ENCODE results near the gene HAO2. TPM values are rescaled to one million over a fixed set of nuclear protein-coding genes. Genes with fewer than 3 reads are reported as not detected.
"Not testable (repeated sequence)": the region's sequence is repeated elsewhere in the genome, so short reads cannot be mapped to it uniquely, and the experiment has no call there.

HAO2 gene
- total RNA-seq, 1 experiment from 2014 or later, result 0.13 TPM

DNA sequence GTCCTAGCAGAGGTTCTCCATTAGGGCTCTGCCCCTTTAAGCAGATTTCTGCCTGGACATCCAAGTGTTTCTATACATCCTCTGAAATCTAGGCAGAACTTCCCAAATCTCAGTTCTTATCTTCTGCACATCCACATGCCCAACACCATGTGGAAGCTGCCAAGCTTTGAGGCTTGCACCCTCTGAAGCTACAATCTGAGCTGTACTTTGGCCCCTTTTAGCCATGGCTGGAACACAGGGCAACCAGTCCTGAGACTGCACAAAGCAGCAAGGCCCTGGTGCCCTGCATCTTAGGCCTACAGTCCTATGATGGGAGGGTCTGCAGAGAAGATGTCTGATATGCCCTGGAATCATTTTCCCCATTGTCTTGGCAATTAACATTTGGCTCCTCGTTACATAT, 8.0 kb downstream of the HAO2 start:
- Histone ChIP-seq H3K9me3 (ENCODE audit: control insufficient read depth, low read depth, low read length) (no peaks in the 10 kb centered on the region), H3K14ac (ENCODE audit: insufficient read depth, low read length) (no peak overlapping the region), H3K18ac (ENCODE audit: insufficient read length, low read depth, low read length) (no peak overlapping the region), H2AK5ac (ENCODE audit: insufficient read length, low read length) (no peak overlapping the region), H4K91ac (ENCODE audit: insufficient read length, low read depth, low read length) (no peak overlapping the region), H4K8ac (replicated peaks; ENCODE audit: insufficient read length, low read depth, low read length) (no peak overlapping the region), H3K4me2 (ENCODE audit: insufficient read depth, insufficient read length, low read length) (no peak overlapping the region), H3T11ph (ENCODE audit: low read length) (no peak overlapping the region), H2BK12ac (ENCODE audit: insufficient read length, low read depth, low read length) (no peak overlapping the region), H3K9ac (ENCODE audit: extremely low read depth, insufficient read length, low read length) (no peak overlapping the region), H2AFZ (ENCODE audit: low read length) (no peak overlapping the region), H3K27ac (ENCODE audit: insufficient read length, low read depth, low read length) (no peak overlapping the region), H3K27me3 (ENCODE audit: insufficient read depth, low read length) (no peaks in the 10 kb centered on the region; the same call in 1 of the 2 replicates), H2BK5ac (ENCODE audit: insufficient read length, low read length) (no peak overlapping the region), H2BK20ac (ENCODE audit: low read depth, low read length, poor library complexity, severe bottlenecking) (no peak overlapping the region), H2BK15ac (ENCODE audit: low read depth, low read length) (no peak overlapping the region), H4K20me1 (ENCODE audit: control insufficient read depth, insufficient read depth, insufficient read length) (no peaks in the 10 kb centered on the region), H3K56ac (ENCODE audit: insufficient read length, low read depth, low read length) (no peak overlapping the region), H4K5ac (ENCODE audit: insufficient read length, low read depth, low read length) (no peak overlapping the region), H3K79me1 (ENCODE audit: insufficient read depth, low read depth, low read length, poor library complexity, severe bottlenecking) (no peaks in the 10 kb centered on the region), H3K79me2 (ENCODE audit: insufficient read depth, low read length) (no peaks in the 10 kb centered on the region), H3K23me2 (ENCODE audit: insufficient read length, low read depth, low read length, poor library complexity, severe bottlenecking) (no peaks in the 10 kb centered on the region), H3K23ac (ENCODE audit: insufficient read length, low read depth, low read length) (no peak overlapping the region), H2BK120ac (ENCODE audit: low read depth, low read length, poor library complexity, severe bottlenecking) (no peak overlapping the region), H3K4me1 (ENCODE audit: insufficient read depth, low read length) (no peaks in the 10 kb centered on the region; the same call in 1 of the 2 replicates), H3K4ac (ENCODE audit: low read depth, low read length) (no peak overlapping the region)
- Mint-ChIP-seq H3K36me3 (ENCODE audit: insufficient read depth in 1 of 3, low read depth in 3 of 3) (no peaks in the 10 kb centered on the region), H3K9me3 (peaks cover 0 to 7% of the 10 kb centered on the region in 2 experiments), H3K27me3 (ENCODE audit: low read depth) (no peaks in the 10 kb centered on the region; the same call in 1 of the 2 replicates), H3K27ac (no peak overlapping the region), H3K4me1 (peaks cover 9 to 15% of the 10 kb centered on the region in 2 experiments), H3K4me3 (no peak overlapping the region)
- TF ChIP-seq, protein P1, sequence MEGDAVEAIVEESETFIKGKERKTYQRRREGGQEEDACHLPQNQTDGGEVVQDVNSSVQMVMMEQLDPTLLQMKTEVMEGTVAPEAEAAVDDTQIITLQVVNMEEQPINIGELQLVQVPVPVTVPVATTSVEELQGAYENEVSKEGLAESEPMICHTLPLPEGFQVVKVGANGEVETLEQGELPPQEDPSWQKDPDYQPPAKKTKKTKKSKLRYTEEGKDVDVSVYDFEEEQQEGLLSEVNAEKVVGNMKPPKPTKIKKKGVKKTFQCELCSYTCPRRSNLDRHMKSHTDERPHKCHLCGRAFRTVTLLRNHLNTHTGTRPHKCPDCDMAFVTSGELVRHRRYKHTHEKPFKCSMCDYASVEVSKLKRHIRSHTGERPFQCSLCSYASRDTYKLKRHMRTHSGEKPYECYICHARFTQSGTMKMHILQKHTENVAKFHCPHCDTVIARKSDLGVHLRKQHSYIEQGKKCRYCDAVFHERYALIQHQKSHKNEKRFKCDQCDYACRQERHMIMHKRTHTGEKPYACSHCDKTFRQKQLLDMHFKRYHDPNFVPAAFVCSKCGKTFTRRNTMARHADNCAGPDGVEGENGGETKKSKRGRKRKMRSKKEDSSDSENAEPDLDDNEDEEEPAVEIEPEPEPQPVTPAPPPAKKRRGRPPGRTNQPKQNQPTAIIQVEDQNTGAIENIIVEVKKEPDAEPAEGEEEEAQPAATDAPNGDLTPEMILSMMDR (conservative IDR thresholded peaks at IDR 0.05), result no peak
- no CpG with 5 or more reads among the region's 1 CpG for WGBS (ENCODE audit: extremely low coverage, insufficient read length, low lambda C conversion rate)
- DNase-seq, result no peak

DNA sequence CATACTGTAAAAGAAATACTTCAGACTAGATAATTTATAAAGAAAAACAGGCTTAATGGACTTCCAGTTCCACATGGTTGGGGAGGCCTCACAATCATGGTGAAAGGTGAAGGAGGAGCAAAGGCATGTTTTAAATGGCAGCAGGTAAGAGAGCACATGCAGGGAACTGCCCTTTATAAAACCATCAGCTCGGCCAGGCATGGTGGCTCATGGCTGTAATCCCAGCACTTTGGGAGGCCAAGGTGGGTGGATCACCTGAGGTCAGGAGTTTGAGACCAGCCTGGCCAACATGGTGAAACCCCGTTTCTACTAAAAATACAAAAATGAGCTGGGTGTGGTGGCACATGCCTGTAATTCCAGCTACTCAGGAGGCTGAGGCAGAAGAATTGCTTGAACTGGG, 9.0 kb downstream of the HAO2 start:
- not testable (repeated sequence) for H3K27me3 Mint-ChIP-seq (ENCODE audit: low read depth)

More for the DNA sequence above, 9.0 kb downstream of the HAO2 start:
- not testable (repeated sequence) for H3K79me1 ChIP-seq (ENCODE audit: insufficient read depth, low read depth, low read length, poor library complexity, severe bottlenecking); H2BK20ac ChIP-seq (ENCODE audit: low read depth, low read length, poor library complexity, severe bottlenecking); H2BK12ac ChIP-seq (ENCODE audit: insufficient read length, low read depth, low read length); H3K9me3 Mint-ChIP-seq; H3K9ac ChIP-seq (ENCODE audit: extremely low read depth, insufficient read length, low read length); H3K23ac ChIP-seq (ENCODE audit: insufficient read length, low read depth, low read length); H4K20me1 ChIP-seq (ENCODE audit: control insufficient read depth, insufficient read depth, insufficient read length); H4K91ac ChIP-seq (ENCODE audit: insufficient read length, low read depth, low read length); H3K9me3 ChIP-seq (ENCODE audit: control insufficient read depth, low read depth, low read length); H3K23me2 ChIP-seq (ENCODE audit: insufficient read length, low read depth, low read length, poor library complexity, severe bottlenecking); H3T11ph ChIP-seq (ENCODE audit: low read length); H3K18ac ChIP-seq (ENCODE audit: insufficient read length, low read depth, low read length); H3K79me2 ChIP-seq (ENCODE audit: insufficient read depth, low read length); H2BK5ac ChIP-seq (ENCODE audit: insufficient read length, low read length); H3K4ac ChIP-seq (ENCODE audit: low read depth, low read length); H3K56ac ChIP-seq (ENCODE audit: insufficient read length, low read depth, low read length); H2BK15ac ChIP-seq (ENCODE audit: low read depth, low read length); H2AFZ ChIP-seq (ENCODE audit: low read length); H4K8ac ChIP-seq (replicated peaks; ENCODE audit: insufficient read length, low read depth, low read length); H3K27me3 ChIP-seq (ENCODE audit: insufficient read depth, low read length); H3K4me1 Mint-ChIP-seq; DNase-seq; H3K4me1 ChIP-seq (ENCODE audit: insufficient read depth, low read length); H3K14ac ChIP-seq (ENCODE audit: insufficient read depth, low read length); H3K36me3 Mint-ChIP-seq (ENCODE audit: insufficient read depth in 1 of 3, low read depth in 3 of 3); H3K4me3 Mint-ChIP-seq; H4K5ac ChIP-seq (ENCODE audit: insufficient read length, low read depth, low read length); H2AK5ac ChIP-seq (ENCODE audit: insufficient read length, low read length); H3K4me2 ChIP-seq (ENCODE audit: insufficient read depth, insufficient read length, low read length); H3K27ac Mint-ChIP-seq; H2BK120ac ChIP-seq (ENCODE audit: low read depth, low read length, poor library complexity, severe bottlenecking); H3K27ac ChIP-seq (ENCODE audit: insufficient read length, low read depth, low read length)
- WGBS (ENCODE audit: extremely low coverage, insufficient read length, low lambda C conversion rate), result no CpG with 5 or more reads among the region's 2 CpGs
